Activated T-helper 1 cell treated with Interleukin-2 at 50 U/mL for 16 hours (primary cell): ENCODE data around the gene MS4A6A.

ENCODE experiments used
- DNase-seq: peaks from one replicate; pipeline ENCODE4 v3.0.0-alpha.2; 2020; ENCODE audit warnings: low read depth

The MS4A6A gene

GRCh38 chr11:60128376-60128775, 54.5 kb downstream of the MS4A6A start:
- no peak for DNase-seq

- DNase-seq, result no peak
These were observed 55.5 kb downstream of the MS4A6A start for GRCh38 chr11:60127311-60127811.

DNA sequence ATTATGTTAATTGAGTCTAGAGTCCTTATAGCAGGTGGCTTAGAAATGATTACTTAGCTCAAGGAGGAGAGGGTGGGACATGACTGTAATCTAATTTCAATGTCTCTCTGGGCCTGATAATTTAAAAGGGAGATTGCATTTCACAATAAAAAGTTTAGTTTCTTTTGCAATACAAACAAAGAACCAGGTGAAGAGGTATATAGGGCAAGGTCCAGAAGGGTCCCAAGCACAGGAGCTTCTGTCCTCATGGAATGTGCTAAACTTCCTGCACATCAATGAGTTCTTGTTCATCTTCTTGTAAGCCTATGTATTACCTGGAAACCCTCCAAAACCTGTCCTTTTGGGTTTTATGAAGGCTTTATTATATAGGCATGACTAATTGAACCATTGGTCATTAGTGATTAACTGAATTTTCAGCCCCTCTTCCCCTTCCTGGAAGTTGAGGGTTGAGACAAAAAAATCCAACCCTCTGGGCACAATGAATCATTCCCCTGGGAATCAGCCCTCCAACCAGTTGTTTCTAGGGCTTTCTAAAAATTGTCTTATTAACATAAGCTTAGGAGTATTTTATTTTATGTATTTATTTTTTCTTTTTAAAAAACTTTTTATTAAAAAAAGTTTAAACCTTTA, 56.8 kb downstream of the MS4A6A start:
- DNase-seq, result no peak

- no peak for DNase-seq
These were observed 58.0 kb downstream of the MS4A6A start for GRCh38 chr11:60124802-60125432.
